NCI-H748 treated with DMSO at 0.1 percent for 48 hours (cell line): ENCODE data around the gene GLMP.
A peak's percentile ranks its signal among the peaks of the same experiment; 100 is the strongest.

Source experiments
- DNase-seq: peaks from one replicate; lab custom pipeline; 2025; lab: John Stamatoyannopoulos, UW

GLMP gene

DNA sequence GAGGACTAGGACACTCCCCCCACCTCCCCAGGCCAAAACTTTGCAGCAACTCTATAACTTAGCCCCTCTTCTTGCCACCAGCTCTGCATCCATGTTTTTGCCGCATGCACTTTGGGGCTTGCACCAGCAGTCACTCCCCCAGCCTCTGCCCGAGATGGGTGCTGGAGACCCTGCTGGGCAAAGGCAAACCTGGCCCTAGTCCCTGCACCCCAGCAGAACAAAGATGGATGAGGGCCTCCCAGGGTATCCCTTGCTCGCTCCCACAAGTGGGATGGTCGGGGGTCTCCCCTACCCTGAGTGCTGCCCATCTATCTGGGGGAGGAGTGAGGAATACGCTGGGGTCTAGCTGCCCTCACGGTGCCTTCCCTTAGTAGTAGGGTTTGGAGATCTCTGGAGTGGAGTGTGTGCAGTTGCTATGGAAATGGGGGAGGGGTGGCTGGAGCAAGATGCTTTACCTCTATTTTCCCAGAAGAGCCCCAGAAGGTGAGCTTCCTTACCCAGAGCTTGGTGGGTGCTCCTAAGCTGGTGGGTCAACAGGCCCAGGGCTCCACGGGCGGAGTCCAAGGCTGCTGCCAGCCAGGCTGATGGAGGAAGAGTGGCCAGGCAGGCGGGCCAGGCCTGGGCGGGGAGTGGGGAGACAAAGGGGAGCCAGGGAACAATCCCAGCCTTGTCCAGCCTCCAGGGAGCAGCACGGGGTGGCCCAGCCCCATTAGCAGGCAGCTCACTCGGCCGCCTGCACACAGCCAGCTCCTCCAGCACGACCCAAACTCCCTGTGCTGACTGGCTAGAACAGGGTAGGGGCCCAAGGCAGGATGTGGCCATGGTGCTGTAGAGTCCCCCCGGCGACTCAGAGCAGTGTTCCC is 47.8 kb downstream of the GLMP start, which contains the start of gene PAQR6:
PAQR6 (minus strand) TSS at position 597 of the 863 bp plus-strand sequence. CDS start 1,325 bp downstream, outside the sequence.
- no peak for DNase-seq

DNA sequence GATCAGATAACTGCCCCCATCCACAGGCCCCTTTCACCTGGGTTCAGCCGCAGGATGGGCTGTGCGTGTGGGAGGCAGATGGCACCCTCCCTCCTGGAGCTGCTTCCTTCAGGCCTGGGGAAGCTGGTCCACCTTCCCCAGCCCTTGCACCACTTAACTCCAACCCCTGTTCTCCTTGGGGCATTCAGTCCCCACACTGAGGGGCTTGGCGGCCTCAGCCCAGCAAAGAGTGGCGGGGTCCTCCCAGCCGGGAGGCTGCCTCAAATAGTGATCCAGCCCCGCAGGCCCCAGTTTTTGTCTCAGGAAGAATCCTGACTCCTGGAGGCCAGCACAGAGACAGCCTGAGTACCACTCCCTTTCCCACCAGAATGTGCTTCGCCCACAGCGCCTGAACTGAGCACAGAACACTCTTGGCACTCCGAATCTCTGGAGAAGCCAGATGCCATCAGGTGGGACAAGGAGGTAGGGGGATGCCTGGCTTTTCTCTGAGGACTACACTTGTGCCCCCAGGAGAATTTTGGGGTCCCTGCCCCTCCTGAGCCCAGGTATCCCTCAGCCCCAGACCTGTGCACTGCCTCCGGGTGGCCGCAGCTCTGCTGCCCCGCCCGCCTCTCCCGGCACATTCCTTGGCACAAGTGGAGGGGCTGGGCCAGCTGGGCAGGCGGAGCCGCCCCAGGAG is 48.6 kb downstream of the GLMP start:
- DNase-seq, result no peak

DNA sequence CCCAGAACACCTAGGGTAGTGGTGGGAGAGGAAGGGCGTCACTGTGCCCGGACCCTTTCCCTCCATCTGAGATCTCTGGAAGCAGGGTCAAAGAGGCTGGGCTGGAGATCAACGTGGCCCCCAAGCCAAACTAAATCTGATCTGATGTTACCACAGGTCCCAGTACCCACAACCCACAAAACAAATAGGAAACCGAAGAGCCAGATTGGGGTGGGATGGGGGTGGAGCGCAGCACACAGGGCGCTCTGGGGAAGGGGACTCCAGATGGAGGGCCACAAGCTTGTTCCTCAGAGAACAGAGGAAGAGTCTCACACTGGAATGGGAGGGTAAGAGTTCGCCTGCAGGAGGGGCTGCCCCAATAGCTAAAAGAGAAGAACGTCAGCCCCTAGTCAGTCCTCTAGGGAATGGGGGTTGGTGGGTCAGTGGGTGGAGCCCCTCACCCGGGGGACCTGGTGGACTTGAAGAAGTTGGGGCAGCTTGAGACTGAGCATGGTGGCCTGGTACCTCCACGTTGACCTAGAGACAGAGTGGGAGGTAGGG is 49.2 kb downstream of the GLMP start:
- no peak for DNase-seq

DNA sequence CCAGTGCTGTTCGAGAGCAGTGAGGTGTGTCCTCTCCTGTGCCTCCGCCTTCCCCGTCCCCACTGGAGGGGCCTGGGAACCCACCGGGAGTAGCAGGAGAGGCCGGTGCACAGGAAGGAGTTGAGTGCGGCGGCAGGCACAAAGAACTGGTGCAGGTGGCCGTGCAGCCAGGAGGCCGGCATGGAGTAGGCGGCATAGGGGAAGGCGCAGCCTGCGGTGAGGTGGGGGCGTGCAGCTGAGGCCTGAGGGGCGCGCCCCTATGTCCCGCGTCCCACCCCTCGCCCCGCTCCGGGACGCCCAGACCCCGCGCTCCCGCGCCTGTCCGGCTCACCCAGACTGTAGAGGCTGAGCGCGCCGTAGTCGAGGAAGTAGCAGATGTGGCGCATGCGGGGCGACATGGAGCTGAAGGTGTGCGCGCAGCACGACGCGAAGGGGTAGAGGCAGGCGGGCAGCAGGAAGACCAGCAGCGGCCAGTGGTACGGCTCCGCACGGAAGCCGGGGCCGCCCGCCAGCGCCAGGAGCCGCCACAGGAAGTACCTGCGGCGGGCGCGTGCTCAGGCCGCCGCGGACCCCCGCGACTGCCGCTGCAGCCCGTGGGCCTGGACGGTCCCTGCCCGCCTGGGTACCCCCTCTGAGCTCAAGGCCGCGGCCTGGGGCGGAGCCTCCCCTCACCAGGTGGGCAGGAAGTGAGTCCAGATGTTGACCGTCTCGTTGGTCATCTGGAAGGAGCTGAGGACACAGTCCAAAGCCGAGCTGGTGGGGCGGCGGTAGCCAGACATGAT is 49.8 kb downstream of the GLMP start:
- peak; percentile 38 for DNase-seq

DNA sequence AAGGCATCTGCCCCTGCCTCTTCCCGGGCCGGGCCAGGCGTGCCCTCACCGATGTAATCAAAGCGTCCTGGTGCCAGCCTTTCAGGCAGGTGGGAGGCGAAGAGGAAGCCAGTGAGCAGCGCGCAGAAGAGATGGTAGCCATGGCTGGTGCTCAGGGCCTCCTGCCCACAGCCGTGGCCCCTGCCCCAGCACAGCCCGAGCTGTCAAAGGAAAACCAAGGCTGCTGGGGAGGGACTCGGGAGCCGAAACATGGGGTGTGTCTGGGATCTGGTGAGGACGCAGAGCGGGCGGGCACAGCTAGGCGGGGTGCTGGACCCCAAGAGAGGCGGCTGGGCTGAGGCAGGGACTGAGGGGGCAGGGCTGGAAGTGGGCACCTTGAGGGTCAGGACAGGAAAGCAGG is 50.8 kb downstream of the GLMP start:
- no peak for DNase-seq

DNA sequence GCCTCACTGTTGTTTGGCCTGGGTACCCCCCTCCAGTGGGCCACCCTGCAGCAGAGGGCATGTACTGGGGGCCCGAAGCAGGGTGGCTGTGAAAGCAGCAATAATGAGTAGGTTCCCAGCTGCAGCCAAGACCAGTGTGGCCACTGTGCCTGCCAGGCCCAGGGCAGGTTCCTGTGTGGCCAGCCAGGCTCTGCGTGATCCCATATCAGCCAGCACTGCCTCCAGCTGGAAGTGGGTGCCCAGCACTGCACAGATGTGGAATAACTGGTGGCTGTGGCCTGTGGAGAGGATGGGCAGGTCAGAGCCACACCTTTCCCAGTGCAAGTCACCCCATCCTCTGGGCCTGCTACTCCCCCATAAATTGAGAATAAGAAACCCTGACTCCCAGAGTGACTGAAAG is 51.4 kb downstream of the GLMP start:
- DNase-seq, result no peak

DNA sequence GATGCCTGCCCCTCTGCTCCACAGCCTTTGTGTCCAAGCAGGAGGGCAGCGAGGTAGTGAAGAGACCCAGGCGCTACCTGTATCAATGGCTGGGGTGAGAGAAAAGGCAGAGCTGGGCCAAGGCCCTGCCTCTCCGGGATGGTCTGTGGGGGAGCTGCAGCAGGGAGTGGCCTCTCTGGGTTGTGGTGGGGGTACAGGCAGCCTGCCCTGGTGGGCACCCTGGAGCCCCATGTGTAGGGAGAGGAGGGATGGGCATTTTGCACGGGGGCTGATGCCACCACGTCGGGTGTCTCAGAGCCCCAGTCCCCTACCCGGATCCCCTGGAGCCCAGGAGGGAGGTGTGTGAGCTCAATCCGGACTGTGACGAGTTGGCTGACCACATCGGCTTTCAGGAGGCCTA is 52.7 kb downstream of the GLMP start:
- no peak for DNase-seq
